Muscle layer of colon (tissue), 2 donors: Measurements from ENCODE around the gene PFKP.

Source experiments
- H3K27ac ChIP-seq: one replicate; pipeline ENCODE4 v1.7.0; 2013; ENCODE audit warnings: low read depth, mild to moderate bottlenecking, low read length, moderate library complexity
- H3K27me3 ChIP-seq, 2 donors: one replicate each; pipeline ENCODE4 v1.7.0; 2013; ENCODE audit warnings: low read length in 2 of 2, mild to moderate bottlenecking in 2 of 2; ENCODE audit not compliant: insufficient read depth in 2 of 2, control insufficient read depth in 1 of 2
- H3K36me3 ChIP-seq: one replicate; pipeline ENCODE4 v1.7.0; 2013; ENCODE audit warnings: mild to moderate bottlenecking, low read length; ENCODE audit not compliant: insufficient read depth
- H3K4me1 ChIP-seq: one replicate; pipeline ENCODE4 v1.7.0; 2013; ENCODE audit warnings: mild to moderate bottlenecking, low read length; ENCODE audit not compliant: insufficient read depth
- H3K4me3 ChIP-seq, 2 donors: one replicate each; pipeline ENCODE4 v1.7.0; 2013; ENCODE audit warnings: low read length in 2 of 2, low read depth in 1 of 2, mild to moderate bottlenecking in 1 of 2, moderate library complexity in 1 of 2
- H3K9ac ChIP-seq: one replicate; pipeline ENCODE4 v1.7.0; 2013; ENCODE audit warnings: low read length
- H3K9me3 ChIP-seq: one replicate; pipeline ENCODE4 v1.7.0; 2013; ENCODE audit warnings: mild to moderate bottlenecking, low read length
- donor health status: abdominal sarcoma.
- donor health status: Adenocarcinoma of cecum.

Gene PFKP

DNA sequence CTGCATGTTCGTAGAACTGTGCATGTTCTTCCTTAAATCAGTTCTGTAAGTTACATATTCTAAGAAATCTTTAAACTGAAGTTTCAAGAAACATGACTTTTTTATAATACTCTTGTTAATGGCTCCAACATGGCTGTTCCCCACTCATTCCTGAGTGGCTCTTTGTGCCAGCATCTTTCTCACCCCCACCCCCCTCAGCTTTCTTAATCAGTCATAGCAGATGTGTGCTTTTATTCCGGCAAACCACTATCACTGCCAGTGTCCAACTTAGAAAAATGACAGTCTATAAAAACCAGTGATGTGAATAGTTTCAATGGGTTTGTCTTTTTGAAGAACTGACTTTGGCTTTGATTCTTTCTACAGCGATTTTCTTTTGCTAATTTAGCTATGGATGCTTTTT is 67.7 kb downstream of the PFKP start:
- peaks cover 8% of the 10 kb centered on the region for H3K4me1 ChIP-seq
- H3K36me3 ChIP-seq = peaks cover 42% of the 10 kb centered on the region
- no peaks in the 10 kb centered on the region for H3K27me3 ChIP-seq

DNA sequence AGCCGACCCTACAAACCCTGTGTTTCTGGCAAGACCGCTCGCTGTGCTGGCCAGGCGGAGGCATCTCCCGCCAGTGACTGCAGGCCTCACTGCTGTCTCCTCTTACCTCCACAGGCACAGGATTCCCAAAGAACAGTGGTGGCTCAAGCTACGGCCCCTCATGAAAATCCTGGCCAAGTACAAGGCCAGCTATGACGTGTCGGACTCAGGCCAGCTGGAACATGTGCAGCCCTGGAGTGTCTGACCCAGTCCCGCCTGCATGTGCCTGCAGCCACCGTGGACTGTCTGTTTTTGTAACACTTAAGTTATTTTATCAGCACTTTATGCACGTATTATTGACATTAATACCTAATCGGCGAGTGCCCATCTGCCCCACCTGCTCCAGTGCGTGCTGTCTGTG is 69.0 kb downstream of the PFKP start:
- H3K9ac ChIP-seq = no peak overlapping the region
- no peaks in the 10 kb centered on the region for H3K27me3 ChIP-seq
- H3K27ac ChIP-seq = no peak overlapping the region
- no peaks in the 10 kb centered on the region for H3K9me3 ChIP-seq
- peaks cover 15% of the 10 kb centered on the region for H3K4me1 ChIP-seq
- H3K4me3 ChIP-seq = no peak overlapping the region
- peaks cover 52% of the 10 kb centered on the region for H3K36me3 ChIP-seq

More for the DNA sequence above, 67.7 kb downstream of the PFKP start:
- Histone ChIP-seq H3K9me3 (no peaks in the 10 kb centered on the region), H3K27ac (no peak overlapping the region), H3K4me3 (no peak overlapping the region), H3K9ac (no peak overlapping the region)

DNA sequence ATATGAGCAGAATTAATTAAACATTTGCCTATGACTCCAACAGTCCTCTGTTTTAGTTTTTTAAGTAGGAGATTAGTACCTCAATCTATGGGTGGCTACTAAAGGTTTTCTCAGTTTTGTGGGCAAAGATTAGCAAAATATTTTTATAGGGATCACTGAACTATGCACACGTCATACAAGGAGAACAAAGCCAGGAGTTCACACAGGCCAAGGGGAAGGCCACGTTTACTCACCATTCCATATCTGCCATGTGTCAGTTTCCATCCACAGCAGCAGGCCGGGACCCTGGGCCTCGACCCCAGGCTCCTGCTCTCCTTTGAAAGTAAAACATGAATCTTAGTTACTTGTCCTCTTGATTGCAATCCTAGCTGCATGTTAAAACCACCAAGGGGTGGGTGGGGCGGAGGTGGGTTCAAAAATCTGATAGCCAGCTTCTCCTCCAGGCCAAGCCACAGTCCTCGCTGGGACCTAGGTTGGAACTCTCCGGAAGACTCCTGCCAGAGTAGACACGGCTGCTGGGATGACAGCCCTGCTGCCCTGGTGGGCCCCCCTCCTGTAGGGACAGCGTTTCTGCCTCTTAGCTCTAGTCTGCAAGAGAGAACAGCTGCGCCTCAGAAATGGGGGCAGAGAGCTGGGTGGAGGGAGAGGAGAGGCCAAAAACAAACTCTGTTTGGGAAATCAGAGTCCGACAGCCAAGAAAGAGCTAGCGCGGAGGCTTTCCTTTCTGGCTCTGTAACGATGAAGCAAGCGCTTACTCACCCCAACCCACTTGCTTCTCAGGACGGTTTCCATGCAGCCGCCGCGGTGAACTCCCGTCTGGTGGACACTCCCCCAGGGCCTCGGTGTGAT is 69.6 kb downstream of the PFKP start:
- Histone ChIP-seq H3K27me3 (no peaks in the 10 kb centered on the region), H3K9me3 (no peaks in the 10 kb centered on the region), H3K36me3 (peaks cover 59% of the 10 kb centered on the region), H3K27ac (no peak overlapping the region), H3K4me1 (peaks cover 15% of the 10 kb centered on the region), H3K4me3 (no peak overlapping the region), H3K9ac (no peak overlapping the region)

DNA sequence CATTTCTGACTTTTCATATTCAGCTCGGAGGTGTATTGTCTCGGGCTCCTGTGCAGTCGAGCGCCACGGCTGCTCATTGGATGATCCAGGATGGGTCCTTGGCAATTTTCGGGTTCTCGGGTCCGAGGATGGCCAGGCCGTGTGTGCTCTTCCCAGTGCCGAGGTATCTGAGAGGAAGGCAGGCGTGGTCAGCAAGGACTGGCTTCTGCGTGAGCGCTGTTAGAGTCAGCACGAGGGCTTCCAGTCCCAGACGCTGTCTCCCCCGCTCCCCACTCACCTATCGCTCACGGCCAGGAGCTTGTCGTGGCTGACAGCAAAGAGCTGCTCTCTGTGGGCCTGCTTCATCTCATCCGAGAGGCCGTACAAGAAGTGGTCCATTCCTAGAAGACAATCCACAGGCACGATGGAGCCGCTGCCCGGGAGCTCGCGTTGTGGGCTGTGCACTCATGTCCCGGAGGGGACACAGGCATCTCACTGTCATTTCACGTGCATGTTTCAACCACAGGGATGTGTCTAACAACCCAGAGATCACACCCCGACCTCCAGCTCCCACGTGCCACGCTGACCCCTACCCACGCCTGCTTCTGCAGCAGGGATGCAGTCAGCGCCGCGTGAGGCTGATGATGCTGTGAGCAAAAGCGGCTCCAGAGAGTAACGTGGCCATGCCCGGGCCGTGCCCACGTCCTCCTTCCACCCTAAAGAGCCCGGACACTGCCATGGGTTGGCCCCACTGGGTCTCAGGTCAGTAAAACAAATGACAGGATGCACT is 70.8 kb downstream of the PFKP start:
- no peak overlapping the region for H3K27ac ChIP-seq
- H3K9ac ChIP-seq = no peak overlapping the region
- peaks cover 15% of the 10 kb centered on the region for H3K4me1 ChIP-seq
- peaks cover 66% of the 10 kb centered on the region for H3K36me3 ChIP-seq
- no peak overlapping the region for H3K4me3 ChIP-seq
- no peaks in the 10 kb centered on the region for H3K27me3 ChIP-seq
- no peaks in the 10 kb centered on the region for H3K9me3 ChIP-seq

GRCh38 chr10:3139216-3139910 is 72.0 kb downstream of the PFKP start:
- H3K9ac ChIP-seq = no peak overlapping the region
- H3K27me3 ChIP-seq = no peaks in the 10 kb centered on the region
- H3K9me3 ChIP-seq = no peaks in the 10 kb centered on the region
- H3K27ac ChIP-seq = no peak overlapping the region
- peaks cover 75% of the 10 kb centered on the region for H3K36me3 ChIP-seq
- peaks cover 15% of the 10 kb centered on the region for H3K4me1 ChIP-seq
- no peak overlapping the region for H3K4me3 ChIP-seq

DNA sequence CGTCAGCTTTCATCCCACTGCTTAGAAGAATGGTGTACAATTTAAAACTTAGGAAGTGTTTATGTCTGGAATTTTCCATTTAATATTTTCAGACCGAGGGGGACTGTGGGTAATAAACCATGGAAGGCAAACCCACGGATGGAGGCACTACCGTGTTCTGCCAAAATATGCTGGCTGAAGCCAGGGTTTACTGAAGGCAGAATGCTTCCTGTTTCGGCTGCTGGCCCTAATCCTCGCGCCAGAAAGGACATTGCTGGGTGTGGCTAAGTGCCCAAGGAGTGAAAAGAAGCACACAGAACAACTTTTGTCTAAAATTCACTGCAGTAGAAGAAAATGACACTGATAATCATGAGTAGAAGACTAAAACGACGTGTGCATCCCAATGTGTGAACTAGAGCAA is 72.9 kb downstream of the PFKP start:
- no peak overlapping the region for H3K27ac ChIP-seq
- H3K27me3 ChIP-seq = no peaks in the 10 kb centered on the region
- H3K4me1 ChIP-seq = peaks cover 15% of the 10 kb centered on the region
- H3K36me3 ChIP-seq = peaks cover 76% of the 10 kb centered on the region
- no peaks in the 10 kb centered on the region for H3K9me3 ChIP-seq
- no peak overlapping the region for H3K4me3 ChIP-seq
- H3K9ac ChIP-seq = no peak overlapping the region

DNA sequence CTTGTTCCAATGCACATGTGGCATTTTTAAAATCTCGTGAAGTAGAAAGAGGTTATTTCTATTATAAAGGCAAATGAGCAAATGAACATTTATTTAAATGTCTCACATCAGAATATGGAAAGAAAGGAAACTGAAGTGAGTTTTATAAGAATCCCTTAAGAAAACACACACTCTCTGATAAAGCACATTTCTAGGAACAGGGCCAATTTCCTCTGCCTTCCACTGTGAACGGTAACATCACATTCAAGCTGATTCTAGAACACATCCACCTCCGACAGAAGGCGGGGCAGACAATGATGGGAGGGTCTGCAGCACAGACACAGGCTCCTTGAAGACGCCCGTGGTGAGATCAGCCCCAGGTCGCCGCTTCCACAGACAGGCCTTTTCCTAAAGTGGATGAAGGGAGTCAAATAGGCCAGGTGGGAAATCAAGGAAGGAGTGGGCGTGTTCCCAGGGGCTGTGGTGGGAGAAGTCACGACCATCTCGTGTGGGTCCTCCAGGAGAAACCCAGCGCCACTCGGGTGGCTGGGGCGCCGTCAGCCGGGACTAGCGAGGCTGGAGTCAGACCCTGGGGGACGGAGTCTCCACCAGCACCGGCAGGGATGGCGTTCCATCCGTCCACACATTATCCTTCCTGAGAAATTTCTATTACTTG is 74.1 kb downstream of the PFKP start:
- Histone ChIP-seq H3K9ac (no peak overlapping the region), H3K27ac (no peak overlapping the region), H3K9me3 (no peaks in the 10 kb centered on the region), H3K36me3 (peaks cover 87% of the 10 kb centered on the region), H3K27me3 (no peaks in the 10 kb centered on the region), H3K4me1 (peaks cover 15% of the 10 kb centered on the region), H3K4me3 (no peak overlapping the region)

GRCh38 chr10:3142146-3142875 is 75.0 kb downstream of the PFKP start:
- Histone ChIP-seq H3K9ac (no peak overlapping the region), H3K4me3 (no peak overlapping the region), H3K9me3 (no peaks in the 10 kb centered on the region), H3K27me3 (no peaks in the 10 kb centered on the region), H3K4me1 (peaks cover 15% of the 10 kb centered on the region), H3K36me3 (peaks cover 96% of the 10 kb centered on the region), H3K27ac (no peak overlapping the region)

DNA sequence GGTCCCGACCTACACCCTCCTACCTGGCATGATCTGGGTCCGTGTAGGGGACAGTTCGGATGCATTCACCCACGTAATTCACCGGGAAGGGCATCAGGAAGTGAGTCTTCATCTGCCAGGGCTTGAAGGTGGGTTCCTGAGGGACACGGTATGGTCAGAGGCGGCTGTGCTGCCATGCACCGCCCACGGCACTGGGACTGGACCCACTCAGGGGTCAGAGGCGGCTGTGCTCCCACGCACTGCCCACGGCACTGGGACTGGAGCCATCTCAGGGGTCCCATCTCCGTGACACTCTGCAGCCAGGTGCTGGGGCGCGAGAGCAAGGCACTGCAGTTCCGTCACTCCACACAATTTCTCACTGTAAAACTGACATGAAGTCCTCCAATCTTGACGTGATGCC is 76.0 kb downstream of the PFKP start:
- H3K27me3 ChIP-seq = no peaks in the 10 kb centered on the region
- peaks cover 98% of the 10 kb centered on the region for H3K36me3 ChIP-seq

DNA sequence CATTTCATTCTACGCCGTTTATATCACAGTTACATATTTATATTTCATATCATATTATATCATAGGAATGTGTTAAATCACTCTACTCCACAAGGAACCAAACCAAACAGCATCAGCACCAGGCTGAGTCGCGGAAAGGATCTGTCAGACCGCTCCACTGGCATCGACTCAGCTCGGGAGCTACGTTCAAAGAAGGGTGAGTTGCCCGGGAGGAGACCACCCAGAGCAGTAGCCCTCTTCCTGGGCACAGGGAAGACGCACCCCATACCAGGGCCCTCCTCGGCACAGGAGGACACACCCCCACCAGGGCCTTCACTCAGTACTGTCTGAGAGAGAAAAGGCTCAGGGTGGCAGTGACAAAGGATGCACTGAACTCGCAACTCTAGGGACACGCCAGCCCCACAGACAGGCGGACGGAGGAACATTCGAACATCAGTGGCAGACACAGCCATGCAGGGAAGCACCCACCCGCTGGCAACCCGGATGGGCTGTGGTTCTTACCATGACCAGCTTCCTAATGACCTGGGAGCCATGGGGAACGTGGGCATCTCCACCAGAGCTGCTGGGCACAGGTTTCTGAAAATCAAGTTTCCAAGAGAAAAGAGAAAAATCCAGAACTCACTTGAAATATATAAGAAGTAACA is 76.6 kb downstream of the PFKP start:
- no peaks in the 10 kb centered on the region for H3K27me3 ChIP-seq
- H3K4me1 ChIP-seq = peaks cover 7% of the 10 kb centered on the region
- peaks cover 97% of the 10 kb centered on the region for H3K36me3 ChIP-seq
- no peak overlapping the region for H3K27ac ChIP-seq
- no peak overlapping the region for H3K4me3 ChIP-seq
- H3K9ac ChIP-seq = no peak overlapping the region
- no peaks in the 10 kb centered on the region for H3K9me3 ChIP-seq

More for the DNA sequence above, 76.0 kb downstream of the PFKP start:
- Histone ChIP-seq H3K27ac (no peak overlapping the region), H3K4me3 (no peak overlapping the region), H3K9me3 (no peaks in the 10 kb centered on the region), H3K9ac (no peak overlapping the region), H3K4me1 (peaks cover 7% of the 10 kb centered on the region)
